Spleen (tissue), 11 donors: ENCODE results near the gene GPD1L. TPM values are rescaled to one million over a fixed set of nuclear protein-coding genes. Genes with fewer than 3 reads are reported as not detected.
"Not testable (repeated sequence)": the region's sequence is repeated elsewhere in the genome, so short reads cannot be mapped to it uniquely, and the experiment has no call there.

Experiments used
- DNase-seq: peaks from one replicate; pipeline ENCODE4 v3.0.0-alpha.2; 2020
- H3K27ac ChIP-seq, 8 donors: fragments of 200-600 bp; sonication (generic) in 7 of 8; 1 replicate in 4 of 8; 2 replicates in 4 of 8; pipeline versions ENCODE4 v1.5.0 to v1.8.0; 2016 to 2021; ENCODE audit warnings: inconsistent platforms in 4 of 8, mild to moderate bottlenecking in 4 of 8, moderate library complexity in 1 of 8
- H3K27me3 ChIP-seq, 7 donors: fragments of 200-600 bp; sonication (generic) in 6 of 7; replicated peaks in 1 of 7; 1 replicate in 4 of 7; 2 replicates in 3 of 7; pipeline versions ENCODE4 v1.5.0 to v1.8.0; 2016 to 2021; ENCODE audit warnings: inconsistent platforms in 3 of 7, mild to moderate bottlenecking in 1 of 7
- H3K36me3 ChIP-seq, 6 donors: fragments of 200-600 bp; sonication (generic) in 5 of 6; 1 replicate in 4 of 6; 2 replicates in 2 of 6; pipeline versions ENCODE4 v1.5.0 to v1.8.0; 2016 to 2021; ENCODE audit warnings: inconsistent platforms in 2 of 6
- H3K4me1 ChIP-seq, 6 donors: fragments of 200-600 bp; sonication (generic) in 5 of 6; 1 replicate in 3 of 6; 2 replicates in 3 of 6; pipeline versions ENCODE4 v1.5.0 to v1.8.0; 2016 to 2021; ENCODE audit warnings: inconsistent platforms in 3 of 6
- H3K4me3 ChIP-seq, 8 donors: fragments of 200-600 bp; sonication (generic) in 7 of 8; 1 replicate in 4 of 8; 2 replicates in 4 of 8; pipeline versions ENCODE4 v1.5.0 to v1.8.0; 2016 to 2021; ENCODE audit warnings: inconsistent platforms in 4 of 8, mild to moderate bottlenecking in 4 of 8, moderate library complexity in 2 of 8
- H3K9me3 ChIP-seq, 8 donors: fragments of 200-600 bp; sonication (generic) in 7 of 8; 1 replicate in 4 of 8; 2 replicates in 4 of 8; pipeline versions ENCODE4 v1.5.0 to v1.8.0; 2016 to 2021; ENCODE audit warnings: inconsistent platforms in 4 of 8
- POLR2A ChIP-seq, 3 donors: fragments of 450-650 bp; IDR thresholded peaks; one replicate each; pipeline ENCODE4 v1.5.1; 2017; ENCODE audit warnings: antibody characterized with exemption in 3 of 3, mild to moderate bottlenecking in 1 of 3
- POLR2AphosphoS5 ChIP-seq, 3 donors: sonication (generic); formaldehyde crosslinking; IDR thresholded peaks; one replicate each; pipeline ENCODE4 v1.5.1; 2017; ENCODE audit warnings: antibody characterized with exemption in 3 of 3
- WGBS, 5 donors: extraction: QIAGEN DNeasy Blood & Tissue Kit in 3 of 5; methylation state at CpG; one replicate each; pipeline versions ENCODE4 v1.1.5 to v1.1.7; 2013 to 2018; 5-methylcytosine and 5-hydroxymethylcytosine counted together
- intact Hi-C: fragments of 100-400 bp; cut with DNase I; formaldehyde crosslinking; loops from one replicate; pipeline ENCODE4 v1.15.0; 2023; ENCODE audit warnings: low total_unique reads
- polyA plus RNA-seq, 3 donors: library from polyadenylated mRNA; stranded (reverse); fragments of 200-250 nt; gene quantifications; one replicate each; pipeline ENCODE4 v1.2.1, GENCODE V29; 2013
- total RNA-seq, 7 donors: library from RNA; depleted of rRNA in 3 of 7; stranded (reverse); fragments of >200 nt in 3 of 7; fragmentation: NEBNext Ultra II Directional in 4 of 7; extraction: Animal tissue kit (Norgen Biotek cat#: 25700) in 4 of 7; gene quantifications; one replicate each; pipeline versions ENCODE4 v1.1.0 to v1.2.1, GENCODE V29; 2016 to 2021
- TF ChIP-seq, protein P1 (sequence below), 11 experiments: fragments of 200-600 bp in 7 of 11; fragments of 450-650 bp in 4 of 11; sonication (generic) in 4 of 11; IDR thresholded peaks in 8 of 11; conservative IDR thresholded peaks in 3 of 11; 1 replicate in 7 of 11; 2 replicates in 4 of 11; pipeline versions ENCODE4 v1.4.0 to v1.8.0; 2016 to 2021; ENCODE audit warnings: antibody characterized with exemption in 11 of 11, inconsistent platforms in 4 of 11, mild to moderate bottlenecking in 1 of 11
- donor health status: healthy with polysubstance abuse.
- donor health status: DM: no; HTN: no; CAD: no; lungs with moderate emphysema.
- donor health status: DM: no; HTN: no; CAD: no.
- donor health status: Bipolar disorder and iron deficiency.
- donor health status: healthy.
- donor health status: DM: no; HTN: no; CAD: no.
- donor health status: DM: yes; HTN: yes; CAD: no.

Gene GPD1L
- total and polyA plus RNA-seq, 10 donors = 6.2 to 38.9 (median 25.1) TPM

DNA sequence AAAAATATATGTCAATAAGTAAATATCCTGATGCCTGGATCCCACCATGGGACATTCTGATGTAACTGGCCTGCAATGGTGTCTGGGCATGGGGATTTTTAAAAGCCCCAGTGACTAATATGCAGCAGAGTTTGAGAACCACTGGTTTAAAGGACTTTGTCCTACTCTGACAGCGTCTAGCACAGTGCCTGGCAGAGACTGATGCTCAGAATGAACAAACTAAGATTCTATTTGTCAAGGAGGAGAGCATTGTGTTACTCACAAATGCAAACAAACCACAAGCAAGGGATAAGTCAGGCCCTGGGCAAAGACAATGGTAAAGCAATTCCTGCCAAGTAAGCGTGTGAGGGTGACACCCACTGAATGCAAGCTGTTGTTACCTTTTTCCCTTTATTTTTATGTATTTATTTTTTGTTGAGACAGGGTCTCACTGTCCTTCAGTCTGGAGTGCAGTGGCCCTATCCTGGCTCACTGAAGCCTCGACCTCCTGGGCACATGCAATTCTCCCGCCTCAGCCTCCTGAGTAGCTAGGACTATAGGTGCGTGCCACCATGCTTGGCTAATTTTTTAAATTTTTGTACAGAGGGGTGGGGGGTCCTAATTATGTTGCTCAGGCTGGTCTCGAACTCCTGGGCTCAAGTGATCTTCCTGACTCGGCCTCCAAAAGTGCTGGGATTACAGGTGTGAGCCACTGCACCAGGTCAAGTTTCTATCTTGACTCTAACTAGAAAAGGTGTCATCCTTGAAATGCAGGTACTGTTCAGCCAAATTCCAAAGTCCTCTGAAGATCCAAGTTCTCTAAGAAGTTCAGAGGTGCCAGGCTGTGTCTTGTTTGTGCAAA lies 909 bp upstream of the GPD1L start:
- no peak for DNase-seq
- no peaks in the 10 kb centered on the region for H3K36me3 ChIP-seq
- peaks cover 13 to 47% (median 32%) of the 10 kb centered on the region in 6 donors for H3K4me1 ChIP-seq
- 95 to 99% (median 96%) methylated on average over 7 of the region's 7 CpGs for WGBS, 5 donors
- peak overlapping the region in 3 of 8 donors; percentile 92 to 100 (median 92) for H3K4me3 ChIP-seq
- H3K27ac ChIP-seq = peak overlapping the region in 7 of 8 donors; percentile 35 to 89 (median 83)
- H3K27me3 ChIP-seq = no peaks in the 10 kb centered on the region
- peaks cover 0 to 32% (median 28%) of the 10 kb centered on the region in 8 donors for H3K9me3 ChIP-seq
- TF ChIP-seq POLR2AphosphoS5 (IDR thresholded peaks at IDR 0.05) (no peak), POLR2A (IDR thresholded peaks at IDR 0.05) (no peak)
- TF ChIP-seq, protein P1, sequence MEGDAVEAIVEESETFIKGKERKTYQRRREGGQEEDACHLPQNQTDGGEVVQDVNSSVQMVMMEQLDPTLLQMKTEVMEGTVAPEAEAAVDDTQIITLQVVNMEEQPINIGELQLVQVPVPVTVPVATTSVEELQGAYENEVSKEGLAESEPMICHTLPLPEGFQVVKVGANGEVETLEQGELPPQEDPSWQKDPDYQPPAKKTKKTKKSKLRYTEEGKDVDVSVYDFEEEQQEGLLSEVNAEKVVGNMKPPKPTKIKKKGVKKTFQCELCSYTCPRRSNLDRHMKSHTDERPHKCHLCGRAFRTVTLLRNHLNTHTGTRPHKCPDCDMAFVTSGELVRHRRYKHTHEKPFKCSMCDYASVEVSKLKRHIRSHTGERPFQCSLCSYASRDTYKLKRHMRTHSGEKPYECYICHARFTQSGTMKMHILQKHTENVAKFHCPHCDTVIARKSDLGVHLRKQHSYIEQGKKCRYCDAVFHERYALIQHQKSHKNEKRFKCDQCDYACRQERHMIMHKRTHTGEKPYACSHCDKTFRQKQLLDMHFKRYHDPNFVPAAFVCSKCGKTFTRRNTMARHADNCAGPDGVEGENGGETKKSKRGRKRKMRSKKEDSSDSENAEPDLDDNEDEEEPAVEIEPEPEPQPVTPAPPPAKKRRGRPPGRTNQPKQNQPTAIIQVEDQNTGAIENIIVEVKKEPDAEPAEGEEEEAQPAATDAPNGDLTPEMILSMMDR (IDR thresholded peaks at IDR 0.05 in 8 of 11, conservative IDR thresholded peaks at IDR 0.05 in 3 of 11) = no peak
- intact Hi-C loops = no loop called here

DNA sequence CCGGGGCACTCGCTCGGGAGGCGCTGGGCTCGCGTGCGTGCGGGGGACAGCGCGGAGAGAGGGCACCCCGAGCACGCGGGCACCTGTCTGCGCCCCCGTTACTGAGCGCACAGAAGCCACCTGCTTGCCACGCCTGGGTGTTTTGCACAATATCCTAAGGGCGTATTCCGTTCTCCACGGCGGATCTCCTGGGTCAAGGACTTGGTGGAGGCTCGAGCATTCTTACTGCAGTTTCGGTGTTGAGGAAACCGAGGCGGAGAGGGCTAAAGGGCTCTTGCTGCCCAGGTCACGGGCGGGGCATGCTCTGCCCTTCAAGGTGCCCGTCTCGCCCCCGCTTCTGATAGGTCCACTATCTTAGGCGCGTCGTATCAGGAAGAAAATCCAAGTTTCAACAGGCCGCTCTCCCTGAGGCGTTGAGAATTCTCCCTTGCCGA lies 526 bp downstream of the GPD1L start:
- intact Hi-C loops = no loop called here
- WGBS, 5 donors = 2 to 8% (median 2%) methylated on average over 15 to 36 of the region's 36 CpGs
- Histone ChIP-seq H3K27me3 (no peaks in the 10 kb centered on the region), H3K4me1 (peaks cover 13 to 49% (median 36%) of the 10 kb centered on the region in 6 donors), H3K36me3 (no peaks in the 10 kb centered on the region), H3K27ac (peak overlapping the region; percentile 66 to 89 (median 82)), H3K9me3 (peaks cover 0 to 18% (median 15%) of the 10 kb centered on the region in 8 donors), H3K4me3 (peak overlapping the region; percentile 92 to 100 (median 96))
- TF ChIP-seq POLR2A (IDR thresholded peaks at IDR 0.05) (no peak), POLR2AphosphoS5 (IDR thresholded peaks at IDR 0.05) (no peak)
- TF ChIP-seq, protein P1 (IDR thresholded peaks at IDR 0.05 in 8 of 11, conservative IDR thresholded peaks at IDR 0.05 in 3 of 11) = no peak
- no peak for DNase-seq

DNA sequence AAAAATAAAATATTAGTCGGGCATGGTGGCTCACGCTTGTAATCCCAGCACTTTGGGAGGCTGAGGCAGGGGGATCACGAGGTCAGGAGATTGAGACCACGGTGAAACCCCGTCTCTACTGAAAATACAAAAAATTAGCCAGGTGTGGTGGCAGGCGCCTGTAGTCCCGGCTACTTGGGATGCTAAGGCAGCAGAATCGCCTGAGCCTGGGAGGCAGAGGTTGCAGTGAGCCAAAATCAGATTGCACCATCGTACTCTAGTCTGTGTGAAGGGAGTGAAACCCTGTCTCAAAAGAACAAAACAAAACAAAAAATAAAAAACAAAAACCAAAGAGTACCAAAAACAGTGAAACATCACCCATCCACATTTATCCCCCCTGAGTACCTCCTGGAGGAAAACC lies 1.8 kb downstream of the GPD1L start:
- H3K27me3 ChIP-seq, DNase-seq, H3K36me3 ChIP-seq, H3K9me3 ChIP-seq, intact Hi-C loops: not testable (repeated sequence)
- H3K4me1 ChIP-seq = peaks cover 13 to 58% (median 36%) of the 10 kb centered on the region in 6 donors
- WGBS, 5 donors = 93 to 98% (median 96%) methylated on average over 9 of the region's 9 CpGs
- peak overlapping the region in 1 of 8 donors; percentile 29 for H3K27ac ChIP-seq
- H3K4me3 ChIP-seq = peak overlapping the region in 1 of 8 donors; percentile 100

DNA sequence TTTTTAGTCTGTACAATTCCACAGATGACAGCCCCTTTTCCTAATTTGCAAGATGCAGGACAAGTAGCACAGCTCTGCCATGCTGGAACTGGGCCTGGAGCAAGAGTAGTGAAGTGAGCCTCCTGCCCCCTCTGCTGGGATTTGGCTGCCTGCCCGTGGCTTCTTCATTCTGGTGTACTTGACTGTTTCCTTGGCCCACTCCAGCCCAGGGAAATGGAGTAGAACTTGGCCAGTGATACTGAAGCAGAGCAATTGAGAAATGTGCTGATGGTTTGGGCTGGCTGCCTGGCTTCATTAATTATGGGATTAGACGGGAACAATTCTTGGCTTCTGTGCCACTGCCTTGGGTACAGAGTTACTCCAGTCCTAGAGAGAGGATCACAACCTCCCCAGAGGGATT lies 2.8 kb downstream of the GPD1L start:
- Histone ChIP-seq H3K4me3 (no peak overlapping the region), H3K4me1 (peaks cover 13 to 68% (median 43%) of the 10 kb centered on the region in 6 donors)
- WGBS, 5 donors = 40 to 52% (median 43%) methylated on average over 2 of the region's 2 CpGs

More for the DNA sequence above, 2.8 kb downstream of the GPD1L start:
- intact Hi-C loops = no loop called here
- H3K27ac ChIP-seq = peak overlapping the region in 5 of 8 donors; percentile 27 to 62 (median 46)
- no peaks in the 10 kb centered on the region for H3K9me3 ChIP-seq
- H3K27me3 ChIP-seq = no peaks in the 10 kb centered on the region
- DNase-seq = no peak
- no peaks in the 10 kb centered on the region for H3K36me3 ChIP-seq
- TF ChIP-seq, protein P1 (IDR thresholded peaks at IDR 0.05 in 8 of 11, conservative IDR thresholded peaks at IDR 0.05 in 3 of 11) = no peak
- peak in 2 of 3 donors; percentile 50 to 62 for TF ChIP-seq POLR2AphosphoS5 (IDR thresholded peaks at IDR 0.05)
